Measurements from ENCODE around the gene HMG20A.

- TF ChIP-seq POLR2A (IDR thresholded peaks at IDR 0.05) (no peak), CTCF (IDR thresholded peaks at IDR 0.05) (no peak)
Measured at GRCh38 chr15:77416954-77417353, 3.7 kb upstream of the HMG20A start.

Data from thyroid gland (tissue), 4 donors.